ENCODE measurements around the gene PKIB.

- TF ChIP-seq POLR2A (IDR thresholded peaks at IDR 0.05; ENCODE audit: low read depth, low read length) = no peak
- no peak for TF ChIP-seq POLR2AphosphoS5 (IDR thresholded peaks at IDR 0.05; ENCODE audit: low read depth, low read length)
- TF ChIP-seq TAF1 (IDR thresholded peaks at IDR 0.05; ENCODE audit: low read depth, low read length) = no peak
Observed at GRCh38 chr6:122751326-122751725, 141.1 kb downstream of the PKIB start.

Data from GM12891 (cell line).